ENCODE data around the gene YWHAB.
"Not testable (repeated sequence)": the region's sequence is repeated elsewhere in the genome, so short reads cannot be mapped to it uniquely, and the experiment has no call there.

YWHAB gene

DNA sequence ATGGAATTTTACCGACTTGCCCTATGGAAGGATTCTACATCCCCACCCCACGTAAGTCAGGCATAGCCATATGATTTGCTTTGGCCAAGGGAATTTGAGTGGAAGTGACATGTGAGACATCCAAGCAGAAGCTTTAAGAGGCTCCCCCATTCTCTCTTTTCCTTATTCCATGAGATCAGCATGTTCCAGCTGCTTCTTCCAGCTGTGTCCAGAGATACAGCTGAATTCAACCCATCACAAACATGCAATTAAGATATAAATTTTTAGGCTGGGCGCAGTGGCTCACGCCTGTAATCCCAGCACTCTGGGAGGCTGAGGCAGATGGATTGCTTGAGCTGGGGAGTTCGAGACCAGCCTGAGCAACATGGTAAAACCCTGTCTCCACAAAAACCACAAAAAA, 16.0 kb upstream of the YWHAB start:
- no peak for DNase-seq

- DNase-seq, result not testable (repeated sequence)
These were observed 3.1 kb upstream of the YWHAB start for GRCh38 chr20:44882360-44882759.

DNA sequence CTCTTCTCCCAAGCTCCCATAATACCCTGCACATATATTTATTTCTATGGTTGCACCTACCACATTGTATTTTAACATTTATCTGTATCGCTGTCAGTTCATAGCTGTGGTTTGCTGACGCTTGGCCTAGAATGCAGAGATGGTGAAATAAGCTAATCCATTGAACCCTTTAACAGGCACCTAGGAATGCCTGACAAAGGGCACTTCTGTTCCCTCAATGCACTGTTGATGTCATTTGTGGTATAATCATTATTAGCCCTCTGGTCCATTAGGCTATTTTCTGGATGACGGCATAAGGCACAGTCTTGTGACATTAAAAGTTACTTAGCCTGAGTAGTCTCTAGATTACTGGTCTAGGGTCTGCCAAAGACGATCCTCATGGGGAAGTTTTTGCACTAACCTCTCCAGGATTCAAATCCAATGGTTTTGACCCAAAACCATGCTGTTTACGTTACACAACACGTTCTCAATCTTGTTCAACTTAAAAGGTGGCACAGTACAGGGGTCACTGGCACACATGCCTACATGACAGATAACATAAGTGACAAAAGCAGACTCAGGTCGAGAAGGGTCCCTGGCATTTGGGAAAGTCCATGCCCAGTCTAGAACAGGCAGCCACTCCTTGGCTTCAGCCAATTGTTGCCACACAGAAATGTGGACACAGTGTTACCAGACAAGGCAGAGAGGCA, 2.1 kb upstream of the YWHAB start:
- DNase-seq, result no peak

- DNase-seq, result no peak
These were observed 556 bp upstream of the YWHAB start for GRCh38 chr20:44884907-44885391.

- no peak for DNase-seq
These were observed 754 bp downstream of the YWHAB start for GRCh38 chr20:44886266-44886651.

GRCh38 chr20:44886828-44887227, 1.3 kb downstream of the YWHAB start:
- no peak for DNase-seq

GRCh38 chr20:44887466-44887865, 2.0 kb downstream of the YWHAB start:
- no peak for DNase-seq

DNA sequence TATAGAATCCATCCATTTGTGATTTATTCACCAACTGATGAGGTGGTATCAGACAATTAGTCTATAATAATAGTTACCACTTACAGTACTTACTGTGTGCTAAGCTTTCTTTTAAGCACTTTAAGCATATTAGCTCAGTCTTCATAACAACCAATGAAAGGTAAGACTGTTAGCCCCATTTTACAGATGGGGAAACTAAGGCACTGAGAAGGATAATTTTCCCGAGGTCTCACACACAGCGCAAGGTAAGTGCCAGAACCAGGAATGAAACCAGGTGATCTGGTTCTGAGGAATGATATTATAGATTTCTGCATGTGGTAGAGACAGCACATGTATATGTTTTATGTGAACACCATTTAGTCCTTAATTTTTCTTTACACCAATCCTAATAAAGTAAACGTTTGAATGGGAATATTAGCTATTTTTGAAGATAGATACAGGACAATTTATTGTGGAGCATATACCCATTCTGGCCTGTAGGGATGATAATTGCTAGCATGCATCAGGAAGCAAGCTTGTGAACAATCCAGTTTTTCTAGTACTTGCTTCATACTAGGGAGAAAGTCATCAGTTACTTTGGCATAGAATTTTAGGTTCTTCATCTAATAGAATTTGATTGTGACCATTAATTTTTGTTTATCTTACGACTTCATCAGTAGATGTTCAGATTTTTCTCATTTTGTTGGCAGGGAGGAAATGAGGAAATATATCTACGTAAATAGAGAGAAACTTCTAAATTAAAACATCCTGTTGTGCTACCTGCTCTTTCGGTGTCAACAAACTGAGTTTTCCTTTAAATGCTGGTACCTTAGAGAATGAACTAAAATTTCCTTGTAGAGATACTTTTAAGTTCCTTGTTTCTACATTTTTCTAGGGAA, 3.0 kb downstream of the YWHAB start:
- DNase-seq, result no peak

- no peak for DNase-seq
These were observed 6.3 kb downstream of the YWHAB start for GRCh38 chr20:44891826-44892225.

GRCh38 chr20:44894959-44895358, 9.5 kb downstream of the YWHAB start:
- DNase-seq, result no peak

- DNase-seq, result no peak
These were observed 11.1 kb downstream of the YWHAB start for GRCh38 chr20:44896583-44896982.

DNA sequence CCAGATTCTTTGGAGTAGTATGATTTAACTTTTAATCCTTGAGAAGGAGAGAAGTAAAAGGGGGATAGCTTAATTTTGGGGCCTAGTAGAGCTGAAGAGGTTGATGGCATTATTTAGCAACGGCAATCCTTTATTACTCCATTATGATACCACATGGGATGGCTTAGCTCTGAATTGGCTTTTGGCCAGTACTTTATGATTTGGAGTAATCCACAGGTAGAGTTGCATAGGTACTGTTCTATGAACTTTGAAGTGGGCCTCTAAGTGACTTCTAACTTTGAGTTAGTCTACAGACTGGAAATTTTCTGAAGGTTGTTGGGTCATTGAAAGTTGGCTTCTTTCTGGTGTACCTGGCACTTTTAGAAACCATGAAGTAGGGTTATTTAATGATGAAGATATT, 11.6 kb downstream of the YWHAB start:
- no peak for DNase-seq

- DNase-seq, result no peak
These were observed 14.8 kb downstream of the YWHAB start for GRCh38 chr20:44900231-44900854.

- no peak for DNase-seq
These were observed 16.5 kb downstream of the YWHAB start for GRCh38 chr20:44901974-44902373.

- DNase-seq, result no peak
These were observed 18.9 kb downstream of the YWHAB start for GRCh38 chr20:44904377-44904776.

GRCh38 chr20:44908987-44909871, 23.7 kb downstream of the YWHAB start:
- no peak for DNase-seq

DNA sequence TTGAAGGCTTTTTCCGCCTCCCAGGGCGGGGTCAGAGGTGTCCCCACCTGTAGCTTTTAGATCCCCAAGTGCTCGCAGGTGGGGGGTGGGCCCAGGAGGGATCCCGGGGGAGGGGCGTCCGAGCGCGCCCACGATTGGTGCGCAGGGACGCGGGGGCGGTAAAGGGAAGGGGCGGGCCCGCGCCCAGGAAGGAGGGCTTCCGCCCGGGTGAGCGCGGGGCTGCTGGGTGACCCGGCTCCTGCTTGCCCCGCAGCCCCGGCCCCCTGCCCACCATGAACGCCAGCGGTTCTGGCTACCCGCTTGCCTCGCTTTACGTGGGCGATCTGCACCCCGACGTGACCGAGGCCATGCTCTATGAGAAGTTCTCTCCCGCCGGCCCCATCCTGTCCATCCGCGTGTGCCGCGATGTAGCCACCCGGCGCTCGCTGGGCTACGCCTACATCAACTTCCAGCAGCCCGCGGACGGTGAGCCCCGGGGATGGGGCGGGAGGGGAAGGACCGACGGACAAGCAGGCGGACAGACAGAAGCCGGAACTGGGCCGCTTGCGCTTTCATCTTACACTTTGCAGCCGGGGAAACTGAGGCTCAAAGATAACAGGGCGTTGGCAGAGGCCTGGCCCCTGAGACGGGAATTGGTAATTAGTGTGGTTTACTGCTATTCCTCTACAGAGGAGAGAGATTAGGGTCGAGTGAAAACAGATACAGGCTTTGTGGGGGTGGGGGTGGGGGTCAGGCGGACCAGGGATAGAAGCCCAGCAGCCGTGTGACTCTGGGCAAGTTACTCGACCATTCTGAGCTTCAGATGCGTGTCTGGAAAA, 24.6 kb downstream of the YWHAB start, which contains the start of gene PABPC1L:
Gene PABPC1L (plus strand): TSS at position 189 of the 818 bp plus-strand sequence. CDS start 84 bp downstream, at position 273.
- DNase-seq, result peak; percentile 70 to 75

DNA sequence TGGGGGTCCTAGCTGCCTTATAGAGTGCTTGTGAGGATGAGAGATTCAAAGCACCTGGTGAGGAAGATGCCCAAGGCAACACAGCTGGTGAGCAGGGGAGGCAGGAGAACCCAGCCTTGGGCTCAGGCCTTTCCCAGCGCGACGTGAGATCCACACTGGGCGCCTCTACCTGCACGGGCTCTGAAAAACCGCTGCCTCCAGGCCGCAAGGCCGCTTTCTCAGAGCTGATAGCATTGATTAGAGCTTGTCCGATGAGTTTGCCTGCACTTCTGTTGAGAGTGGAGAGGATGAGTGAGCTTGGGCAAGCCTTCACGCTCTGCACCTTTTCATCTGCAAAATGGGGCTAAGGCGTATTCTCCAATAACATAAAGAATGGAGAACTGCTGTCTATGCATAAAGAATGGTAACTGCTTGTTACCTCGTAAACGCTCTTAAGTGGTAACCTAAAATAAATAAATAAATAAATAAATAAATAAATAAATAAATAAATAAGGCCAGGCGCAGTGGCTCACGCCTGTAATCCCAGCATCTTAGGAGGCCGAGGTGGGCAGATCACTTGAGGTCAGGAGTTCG, 25.3 kb downstream of the YWHAB start:
- DNase-seq, result no peak

DNA sequence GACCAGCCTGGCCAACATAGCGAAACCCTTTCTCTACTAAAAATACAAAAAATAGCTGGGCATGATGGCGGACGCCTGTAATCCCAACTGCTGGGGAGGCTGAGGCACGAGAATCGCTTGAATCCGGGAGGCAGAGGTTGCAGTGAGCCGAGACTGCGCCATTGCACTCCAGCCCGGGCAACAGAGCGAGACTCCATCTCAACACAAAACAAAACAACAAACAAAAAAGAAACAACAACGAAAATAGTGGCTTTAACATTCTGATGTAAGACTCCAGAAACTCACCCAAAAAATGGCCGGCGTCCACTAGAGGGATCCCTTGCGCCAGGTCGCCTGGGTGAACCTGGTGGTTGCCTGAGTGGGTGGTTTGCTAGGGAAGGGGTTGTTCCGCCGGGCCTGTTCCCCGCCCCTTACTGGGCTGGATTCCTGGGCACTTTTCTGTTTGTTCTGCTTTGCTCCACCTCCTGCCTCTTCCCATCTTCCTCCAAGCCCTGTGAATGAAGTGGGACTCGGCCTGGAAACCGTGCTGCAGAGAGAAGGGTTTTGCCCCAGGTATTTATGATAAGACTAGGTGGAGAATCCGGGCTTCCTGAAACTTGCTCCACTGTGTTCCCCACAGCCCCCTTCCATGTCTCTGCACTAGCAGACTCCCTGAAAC, 25.9 kb downstream of the YWHAB start:
- peak; percentile 48 to 62 for DNase-seq

GRCh38 chr20:44912189-44912588, 26.7 kb downstream of the YWHAB start:
- DNase-seq, result no peak

DNA sequence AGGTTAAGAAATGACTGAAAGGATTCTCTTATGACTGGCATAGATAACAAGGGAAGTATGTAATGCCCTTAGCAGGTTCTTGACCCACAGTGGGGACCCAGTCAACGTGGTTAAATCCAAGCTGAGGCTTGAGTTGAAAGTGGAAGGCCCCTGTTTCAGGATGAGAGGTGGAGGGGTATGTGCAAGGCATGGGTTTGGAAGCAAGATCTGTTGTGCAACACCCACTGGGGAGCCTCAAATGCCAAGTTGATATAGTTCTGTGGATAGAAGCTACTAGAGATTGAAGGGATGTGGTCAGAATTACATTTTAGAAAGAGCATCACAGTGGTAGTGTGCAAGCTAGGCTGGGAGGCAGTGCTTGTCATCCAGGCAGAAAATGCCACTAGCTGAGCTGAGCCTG, 29.4 kb downstream of the YWHAB start:
- no peak for DNase-seq
